Measurements from ENCODE around the gene RGL3. TPM values are rescaled to one million over a fixed set of nuclear protein-coding genes. Genes with fewer than 3 reads are reported as not detected.

RGL3 gene
- total and polyA plus RNA-seq, 9 of the 15 experiments (the other 6 are each of a cell fraction or from before 2014, with no cell fraction given) = 0.12 to 0.61 (median 0.32) TPM; not detected in 4

- POLR2A ChIA-PET = interaction anchor here (0.6 kb wide), 1 partner anchor 39 kb away, joined by 4 read pairs; no protein-coding TSS in a partner anchor
Observed at GRCh38 chr19:11447347-11448262, 28.5 kb upstream of the RGL3 start.

More at GRCh38 chr19:11447347-11448262, 28.5 kb upstream of the RGL3 start:
- Histone ChIP-seq H3K27ac (ENCODE audit: extremely low read depth, low read depth, low read length) (no peak overlapping the region), H3K9ac (ENCODE audit: insufficient read depth in 1 of 2, low read depth in 2 of 2, low read length in 2 of 2) (no peak overlapping the region), H3K9me1 (ENCODE audit: control insufficient read depth, insufficient read depth, low read length) (no peaks in the 10 kb centered on the region), H2AFZ (ENCODE audit: low read depth, low read length) (no peak overlapping the region), H3K79me2 (ENCODE audit: control insufficient read depth, insufficient read depth, low read length) (no peaks in the 10 kb centered on the region), H3K27me3 (ENCODE audit: control insufficient read depth in 2 of 2, insufficient read depth in 2 of 2, low read length in 2 of 2) (no peaks in the 10 kb centered on the region), H4K20me1 (replicated peaks; ENCODE audit: control insufficient read depth, insufficient read depth, low read length) (no peaks in the 10 kb centered on the region), H3K4me2 (ENCODE audit: insufficient read depth, low read length) (no peak overlapping the region), H3K4me3 (no peak overlapping the region), H3K9me3 (replicated peaks; ENCODE audit: control insufficient read depth, insufficient read depth, low read depth, low read length) (no peaks in the 10 kb centered on the region), H3K36me3 (ENCODE audit: control insufficient read depth, insufficient read depth, low read length) (peaks cover 77% of the 10 kb centered on the region; the same call in 1 of the 3 replicates), H3K4me1 (replicated peaks in 1 of 2; ENCODE audit: control insufficient read depth in 2 of 2, insufficient read depth in 2 of 2, low read length in 2 of 2) (peaks cover 0 to 44% of the 10 kb centered on the region in 2 experiments; a peak in 2 of 5 replicates)
- no TSS peak for BruUV-seq (replicated peaks)
- WGBS (ENCODE audit: insufficient coverage, low coverage, missing lambda C conversion rate) = 92% methylated on average over 16 of the region's 35 CpGs
- FAIRE-seq = no peak
- TF ChIP-seq SMAD1 (IDR thresholded peaks at IDR 0.05; ENCODE audit: low read depth, low read length, partially characterized antibody) (no peak), ZNF23 (CRISPR knock-in tag; IDR thresholded peaks at IDR 0.05) (no peak), ZNF316 (IDR thresholded peaks at IDR 0.05) (no peak), STAG1 (CRISPR knock-in tag; IDR thresholded peaks at IDR 0.05; ENCODE audit: borderline replicate concordance) (no peak), POLR2G (IDR thresholded peaks at IDR 0.05; ENCODE audit: low read depth, low read length) (peak; percentile 38; the same call in 1 of the 2 replicates), MNT (conservative IDR thresholded peaks at IDR 0.05) (no peak), RBFOX2 (IDR thresholded peaks at IDR 0.05; ENCODE audit: low read depth, low read length) (peak; percentile 49)
- DNase-seq (ENCODE audit: extremely low read depth in 1 of 4, low spot score in 3 of 4) = peak in 1 of 4 experiments; percentile 4
- CTCF ChIA-PET (ENCODE audit: low intra/inter-chr PET ratio) = interaction anchor here (0.6 to 3.0 kb wide), 4 partner anchors 154 to 555 kb away, joined by 3 to 24 read pairs (median 4); partner anchors contain the start of gene KANK2
- ATAC-seq = no peak
- intact Hi-C loops (cut with micrococcal nuclease) (loop anchor here (2.0 kb wide), 1 partner anchor 153 kb away; no protein-coding TSS in a partner anchor), in situ Hi-C loops (cut with MboI) (no loop called here)
